Activated CD4-positive, alpha-beta T cell treated with anti-CD3 and anti-CD28 coated beads, Interleukin-2, amount 50 U/mL, for 48 hours (primary cell): ENCODE measurements around the gene MAGI1.
"Not testable (repeated sequence)": the region's sequence is repeated elsewhere in the genome, so short reads cannot be mapped to it uniquely, and the experiment has no call there.

Experiments
- DNase-seq, 2 experiments: peaks; one replicate each; pipeline ENCODE4 v3.0.0-alpha.2; 2020

The MAGI1 gene

DNA sequence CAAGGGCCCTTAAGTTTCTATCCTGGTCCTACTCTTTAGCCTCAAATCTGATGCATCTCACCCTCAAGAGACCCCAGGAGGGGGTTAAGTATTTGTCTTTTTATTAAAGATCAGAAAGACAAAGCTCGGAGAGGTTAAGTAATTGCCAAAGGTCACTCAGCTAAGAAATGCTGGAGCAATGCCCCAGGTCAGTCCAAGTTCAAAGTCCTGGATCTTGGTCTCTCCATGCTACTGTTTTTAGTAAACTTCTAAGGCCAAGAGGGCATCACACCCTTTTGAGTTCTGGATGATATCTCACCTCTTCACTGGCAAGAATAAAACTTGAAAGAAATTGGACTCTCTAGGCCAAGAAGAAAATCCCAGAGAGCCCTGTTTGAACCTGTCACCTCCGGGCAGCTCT, 488.6 kb downstream of the MAGI1 start:
- no peak for DNase-seq

DNA sequence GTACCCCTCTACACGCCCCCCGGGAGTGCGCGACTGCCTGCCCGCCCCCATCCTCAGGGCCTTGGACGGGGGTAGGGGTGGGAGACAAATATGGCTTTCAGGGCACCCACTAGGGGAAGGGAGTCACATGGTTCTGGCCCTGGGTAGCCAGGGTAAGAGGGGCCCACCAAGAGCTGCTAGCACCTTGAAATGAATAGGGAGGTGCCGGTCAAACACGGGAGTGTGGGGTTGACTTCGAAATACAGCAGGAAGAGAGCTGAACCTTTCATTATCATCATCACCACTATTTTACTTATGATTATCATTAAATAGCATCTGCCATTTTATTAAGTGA, 489.1 kb downstream of the MAGI1 start:
- no peak for DNase-seq

DNA sequence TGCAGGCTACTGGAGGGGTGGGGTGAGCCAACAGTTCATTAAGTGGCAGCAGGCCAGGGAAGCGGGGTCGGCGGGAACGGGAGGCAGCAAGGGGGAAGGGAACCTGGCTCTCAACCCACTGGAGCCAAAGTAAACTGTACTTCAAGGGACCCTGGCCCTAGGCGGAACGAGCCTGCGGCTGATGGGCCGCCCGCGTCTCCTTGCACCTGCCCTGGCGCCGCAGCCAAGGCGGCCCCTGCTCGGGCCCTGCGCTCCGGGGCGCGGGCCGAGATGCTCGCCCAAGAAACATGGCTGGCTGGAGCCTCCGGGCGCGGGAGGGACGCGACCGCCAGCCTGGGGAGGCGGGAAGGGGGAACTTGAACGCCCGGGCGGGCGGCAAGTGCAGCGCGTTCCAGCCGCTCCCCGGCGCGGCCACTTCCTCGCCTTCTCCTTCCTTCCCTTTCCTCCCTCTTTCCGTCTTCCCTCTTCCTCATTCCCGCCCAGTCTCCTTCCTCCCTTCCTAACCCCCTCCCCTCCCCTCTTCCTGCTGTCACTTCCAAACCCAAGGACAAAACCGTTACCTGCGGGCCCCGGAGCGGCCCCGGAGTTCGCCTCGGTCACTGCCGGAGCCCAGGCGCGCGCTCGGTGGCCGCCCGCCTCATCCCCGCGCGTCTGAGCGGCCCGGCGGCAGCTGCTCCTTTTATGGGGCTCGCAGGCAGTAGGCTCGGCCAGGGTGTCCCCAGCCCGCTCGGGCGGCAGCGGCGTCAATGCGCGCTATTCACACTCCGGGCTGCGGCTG, 489.7 kb downstream of the MAGI1 start:
- DNase-seq, result no peak

DNA sequence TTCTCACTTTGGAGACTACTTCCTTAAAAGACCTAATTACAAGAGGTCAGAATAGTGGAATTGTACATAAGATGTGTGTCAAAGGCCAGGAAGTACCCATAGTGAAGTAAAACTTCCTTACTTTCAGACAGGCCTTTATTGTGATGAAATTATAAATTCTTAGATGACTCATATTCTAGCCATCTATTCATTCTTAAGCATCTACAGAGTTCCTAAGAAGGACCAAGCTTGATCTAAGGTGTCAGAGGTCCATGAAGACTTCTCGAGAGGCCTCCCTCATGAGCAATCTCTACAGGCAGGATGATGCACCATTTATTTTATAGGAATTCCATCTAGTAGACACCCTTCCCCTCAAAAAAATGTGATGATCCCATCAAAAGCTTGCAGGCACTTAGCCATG, 493.3 kb downstream of the MAGI1 start:
- no peak for DNase-seq

DNA sequence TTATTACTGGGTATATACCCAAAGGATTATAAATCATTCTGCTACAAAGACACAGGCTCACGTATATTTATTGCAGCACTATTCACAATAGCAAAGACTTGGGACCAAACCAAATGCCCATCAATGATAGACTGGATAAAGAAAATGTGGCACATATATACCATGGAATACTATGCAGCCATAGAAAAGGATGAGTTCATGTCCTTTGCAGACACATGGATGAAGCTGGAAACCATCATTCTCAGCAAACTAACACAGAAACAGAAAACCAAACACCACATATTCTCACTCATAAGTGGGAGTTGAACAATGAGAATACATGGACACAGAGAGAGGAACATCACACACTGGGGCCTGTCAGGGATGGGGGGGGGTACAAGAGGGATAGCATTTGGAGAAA, 495.3 kb downstream of the MAGI1 start:
- not testable (repeated sequence) for DNase-seq

DNA sequence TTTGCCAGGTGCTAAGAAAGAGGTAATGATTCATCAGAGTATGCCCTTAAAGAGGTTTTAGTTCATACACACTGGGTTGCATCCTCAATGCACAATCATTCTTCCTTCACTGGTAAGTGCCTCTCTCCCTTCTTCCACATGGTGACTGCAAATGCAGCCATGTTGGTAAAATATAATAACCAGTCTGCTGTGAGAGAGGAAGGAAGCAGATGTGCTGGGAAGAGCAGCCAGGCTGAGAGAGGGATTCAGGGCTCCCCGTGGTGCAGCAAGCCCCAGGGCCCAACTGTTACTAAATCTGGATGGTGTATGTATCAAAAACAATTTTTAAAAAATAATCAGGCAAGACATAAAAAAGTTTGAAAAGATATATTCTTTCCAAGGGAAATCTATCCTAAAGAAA, 498.1 kb downstream of the MAGI1 start:
- no peak for DNase-seq

DNA sequence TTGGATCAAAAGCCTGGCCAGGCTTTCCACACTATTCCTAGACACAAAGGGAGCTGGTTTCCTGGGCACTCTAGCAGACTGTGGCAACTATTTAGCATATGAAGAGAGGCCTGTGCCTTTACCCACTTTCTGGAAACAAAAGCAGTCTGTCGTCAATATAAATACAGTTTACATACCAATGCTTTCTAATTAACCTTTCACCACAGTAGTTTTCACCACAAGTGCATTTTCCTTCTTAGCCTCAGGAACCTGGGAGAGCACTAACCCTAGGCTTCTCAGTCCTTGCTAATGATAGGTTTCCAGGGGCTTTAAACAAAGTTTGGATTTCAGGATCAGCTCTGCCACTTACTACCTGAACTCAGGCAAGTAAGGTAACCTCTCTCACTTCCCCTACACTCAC, 499.1 kb downstream of the MAGI1 start:
- no peak for DNase-seq

DNA sequence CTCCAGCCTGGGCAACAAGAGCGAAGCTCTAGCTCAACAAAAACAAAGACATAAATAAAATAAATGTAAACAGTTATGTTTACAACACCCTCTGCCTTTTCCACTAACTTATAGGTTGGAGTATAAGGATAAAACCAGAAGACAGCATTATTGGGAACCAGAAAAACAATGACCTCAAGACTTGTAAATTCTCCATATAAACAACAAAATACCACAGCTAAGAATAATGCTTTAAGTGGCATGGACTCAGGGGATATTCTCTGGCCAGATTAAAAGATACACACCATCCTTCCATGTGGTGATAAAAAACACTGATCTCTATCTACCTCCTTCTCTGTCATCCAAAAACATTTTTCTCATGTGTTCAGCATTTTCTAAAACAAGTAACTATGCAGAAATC, 500.6 kb downstream of the MAGI1 start:
- DNase-seq, result no peak

DNA sequence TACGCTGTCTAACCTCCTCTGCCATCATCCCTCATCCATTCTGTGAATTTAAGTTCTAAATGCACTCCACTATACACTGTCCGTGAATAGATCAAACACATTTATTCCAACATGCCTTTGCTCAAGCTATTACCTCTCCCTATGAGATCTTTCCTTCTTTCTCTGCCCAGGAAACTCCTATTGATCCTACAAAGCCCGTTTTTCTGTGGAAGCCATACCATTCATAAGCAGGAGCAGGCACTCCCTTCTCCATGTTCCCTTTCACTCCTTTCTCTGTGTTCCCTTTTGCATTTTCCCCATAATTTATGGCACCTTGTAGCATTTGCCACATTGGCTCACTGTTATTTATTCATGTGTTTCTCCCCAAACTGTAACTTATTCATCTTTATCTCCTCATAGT, 501.6 kb downstream of the MAGI1 start:
- DNase-seq, result no peak

DNA sequence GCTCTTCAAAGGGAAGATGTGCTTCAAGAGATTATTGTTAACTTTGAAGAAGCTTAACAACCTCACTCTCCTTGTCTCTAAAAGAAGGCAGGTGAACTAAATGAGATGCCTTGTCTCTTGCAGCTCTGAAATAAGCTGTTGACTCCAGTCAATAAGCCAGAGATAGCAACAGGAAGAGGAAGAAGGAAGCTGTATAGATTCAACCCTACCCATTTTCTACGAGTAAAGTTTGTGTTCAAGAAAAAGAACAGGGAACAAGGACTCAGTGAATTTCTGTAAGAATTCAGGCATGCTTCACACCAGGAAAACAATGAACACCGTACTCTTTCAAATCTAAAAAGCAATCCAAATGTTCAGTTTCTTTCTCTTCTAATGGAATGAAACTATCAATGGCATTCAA, 503.5 kb downstream of the MAGI1 start:
- no peak for DNase-seq

DNA sequence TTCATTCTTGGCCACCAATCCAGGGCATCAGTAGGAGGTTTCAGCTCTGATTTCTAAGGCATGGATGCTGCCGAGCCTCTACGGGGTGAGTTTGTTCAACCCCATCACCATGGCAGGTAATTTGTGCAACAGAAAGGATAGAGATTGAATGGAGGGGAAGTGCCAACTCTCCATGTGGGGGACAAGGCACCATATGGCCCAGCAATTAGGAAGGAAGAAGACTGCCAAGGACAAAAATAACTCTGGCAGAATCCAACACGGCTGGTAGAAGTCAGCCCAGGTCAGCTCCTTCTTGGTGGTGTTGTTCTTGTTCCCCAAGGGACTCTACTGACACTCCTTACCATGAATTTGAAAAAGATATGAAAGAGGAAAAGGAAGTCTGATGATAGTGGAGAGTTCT, 503.9 kb downstream of the MAGI1 start:
- DNase-seq, result no peak

DNA sequence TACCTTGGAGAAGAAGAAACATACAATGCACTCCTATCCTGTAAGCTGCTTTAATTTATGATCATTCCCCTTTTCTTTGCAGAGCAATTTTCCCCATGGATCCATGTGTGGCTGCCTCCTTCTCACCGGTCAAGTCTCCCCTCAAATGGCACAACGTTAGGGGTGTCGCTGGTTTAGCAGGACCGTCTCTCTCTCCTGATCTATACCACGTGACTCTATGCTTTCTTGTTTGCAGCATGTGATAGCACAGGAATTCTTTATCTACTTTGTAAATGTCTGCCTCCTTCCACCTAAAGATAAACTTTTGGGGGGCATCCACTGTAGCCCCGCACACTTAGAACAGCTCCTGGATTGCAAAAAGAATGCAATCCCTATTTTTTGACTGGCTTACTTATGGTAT, 506.0 kb downstream of the MAGI1 start:
- no peak for DNase-seq

DNA sequence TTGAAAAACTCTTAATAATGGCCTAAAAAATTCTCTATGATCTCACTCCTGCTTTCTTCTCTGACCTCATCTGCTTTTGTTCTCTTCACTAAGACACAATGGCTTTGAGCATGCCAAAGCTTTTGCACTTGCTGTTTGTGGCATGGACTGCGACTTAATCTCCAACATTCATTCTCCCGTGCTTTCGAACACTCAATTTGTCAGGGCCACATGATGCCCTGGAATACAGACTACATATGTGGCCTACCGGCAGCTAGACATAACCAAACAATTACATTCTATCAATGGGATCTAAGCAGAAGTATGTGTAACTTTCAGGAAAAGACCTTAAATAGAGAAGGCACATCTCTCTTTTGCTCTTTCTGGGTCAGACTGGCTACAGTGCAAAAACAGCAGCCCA, 506.5 kb downstream of the MAGI1 start:
- no peak for DNase-seq

DNA sequence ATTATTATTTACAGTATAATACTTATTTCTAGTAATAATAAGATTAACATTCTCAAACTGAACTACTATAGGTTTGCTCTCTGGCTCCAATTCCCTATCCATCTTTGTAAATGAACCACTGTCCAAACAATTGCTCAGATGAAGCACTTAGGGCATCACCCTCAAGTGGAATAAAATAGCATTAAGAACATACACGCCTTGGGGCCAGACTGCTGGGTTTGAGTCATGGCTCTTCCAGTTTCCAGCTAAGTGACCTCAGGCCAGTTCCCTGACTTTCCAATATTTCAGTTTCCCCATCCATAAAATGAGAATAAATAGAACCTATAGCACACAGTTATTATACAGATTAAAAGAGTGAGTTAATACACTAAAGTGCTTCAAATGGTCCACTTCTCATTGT, 507.2 kb downstream of the MAGI1 start:
- DNase-seq, result no peak

DNA sequence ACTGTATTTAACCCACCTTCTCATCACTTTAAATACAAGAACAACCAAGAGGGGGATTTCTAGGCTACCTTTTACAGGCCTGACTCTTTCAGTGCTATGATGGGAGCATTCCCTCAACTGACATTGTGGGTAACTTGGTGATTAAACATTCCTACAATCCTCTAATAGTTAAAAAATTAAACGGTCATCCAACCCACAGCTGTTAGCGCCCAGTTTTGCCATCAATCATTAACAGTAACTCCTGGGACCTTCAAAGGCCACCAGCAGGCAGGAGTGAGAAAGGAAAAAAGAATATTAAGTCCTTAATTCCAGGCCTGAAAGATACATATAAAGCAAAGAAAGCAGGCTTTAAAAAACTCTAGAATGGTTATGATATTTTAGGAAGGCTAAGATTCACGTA, 512.1 kb downstream of the MAGI1 start:
- DNase-seq, result no peak

DNA sequence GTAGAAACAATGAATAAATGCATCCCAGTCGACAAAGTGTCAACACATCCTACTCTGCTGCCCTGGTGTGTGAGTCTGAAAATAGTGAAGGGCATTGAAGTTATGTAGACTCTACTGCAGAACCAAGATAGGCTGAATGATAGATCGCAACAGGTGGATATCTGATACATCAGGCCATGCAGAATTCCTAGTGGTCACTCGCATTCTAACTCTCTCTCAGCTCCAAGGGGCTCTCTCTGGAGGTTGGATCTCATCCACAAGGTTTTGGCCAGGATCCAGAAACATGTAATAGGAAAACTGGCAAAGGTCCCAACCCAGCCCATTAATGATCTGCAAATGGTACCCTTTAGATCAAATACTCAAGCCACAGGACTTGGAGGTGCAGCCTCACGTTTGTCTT, 514.1 kb downstream of the MAGI1 start:
- DNase-seq, result no peak

DNA sequence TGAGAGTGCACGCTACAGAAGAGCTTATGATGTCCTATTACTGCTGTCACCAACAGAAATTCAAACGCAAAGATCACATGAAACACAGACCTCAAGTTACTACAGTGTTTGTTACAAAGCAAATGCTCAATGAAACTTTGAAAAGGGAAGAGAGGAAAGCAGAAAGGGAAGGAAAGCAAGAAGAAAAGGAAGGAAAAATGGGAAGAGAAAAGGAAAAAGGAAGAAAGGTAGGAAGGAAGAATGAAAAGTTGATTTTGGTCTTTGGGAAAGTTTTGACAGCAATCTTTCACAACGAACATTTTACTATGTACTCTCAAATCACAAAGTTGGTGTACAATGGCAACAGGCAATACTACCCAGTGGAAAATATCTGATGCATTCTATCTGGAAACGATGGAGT, 514.8 kb downstream of the MAGI1 start:
- no peak for DNase-seq

DNA sequence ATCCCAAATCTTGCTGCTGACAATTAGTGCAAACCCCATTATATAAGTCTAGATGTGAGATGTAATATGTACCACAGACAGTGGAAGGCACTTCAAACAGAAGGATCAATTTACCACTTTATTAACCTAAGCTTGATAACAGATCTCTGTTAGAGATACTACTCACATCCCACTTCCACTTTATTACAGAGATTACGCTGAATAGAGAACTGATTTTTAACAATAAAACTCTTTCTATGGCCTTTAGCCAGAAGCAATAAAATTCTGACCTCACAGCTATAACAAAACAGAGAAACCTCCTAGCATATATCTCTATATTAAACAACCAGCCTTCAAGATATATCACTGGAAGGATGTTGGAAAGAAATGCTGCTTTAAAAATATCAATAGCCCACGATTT, 517.7 kb downstream of the MAGI1 start:
- no peak for DNase-seq

DNA sequence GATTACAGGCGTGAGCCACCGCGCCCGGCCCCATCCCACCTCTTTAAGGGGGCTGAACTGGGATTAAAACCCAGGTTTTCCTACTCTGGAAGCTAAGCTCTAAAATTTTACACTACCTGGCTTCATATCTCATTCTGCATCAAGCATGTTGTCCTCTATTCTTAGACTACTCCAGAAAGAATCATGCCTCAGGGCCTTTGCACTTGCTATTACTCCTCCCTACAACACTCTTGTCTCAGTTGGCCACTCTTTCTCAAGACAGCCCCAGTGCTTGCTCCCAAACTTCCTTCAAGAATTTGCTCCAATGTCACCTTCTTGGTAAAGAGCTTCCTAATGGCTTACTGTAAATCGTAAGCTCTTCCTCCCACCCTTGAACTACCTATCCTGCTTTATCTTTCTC, 521.7 kb downstream of the MAGI1 start:
- no peak for DNase-seq

DNA sequence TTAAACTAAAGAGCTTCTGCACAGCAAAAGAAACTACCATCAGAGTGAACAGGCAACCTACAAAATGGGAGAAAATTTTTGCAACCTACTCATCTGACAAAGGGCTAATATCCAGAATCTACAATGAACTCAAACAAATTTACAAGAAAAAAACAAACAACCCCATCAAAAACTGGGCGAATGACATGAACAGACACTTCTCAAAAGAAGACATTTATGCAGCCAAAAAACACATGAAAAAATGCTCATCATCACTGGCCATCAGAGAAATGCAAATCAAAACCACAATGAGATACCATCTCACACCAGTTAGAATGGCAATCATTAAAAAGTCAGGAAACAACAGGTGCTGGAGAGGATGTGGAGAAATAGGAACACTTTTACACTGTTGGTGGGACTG, 524.4 kb downstream of the MAGI1 start:
- DNase-seq, result not testable (repeated sequence)

DNA sequence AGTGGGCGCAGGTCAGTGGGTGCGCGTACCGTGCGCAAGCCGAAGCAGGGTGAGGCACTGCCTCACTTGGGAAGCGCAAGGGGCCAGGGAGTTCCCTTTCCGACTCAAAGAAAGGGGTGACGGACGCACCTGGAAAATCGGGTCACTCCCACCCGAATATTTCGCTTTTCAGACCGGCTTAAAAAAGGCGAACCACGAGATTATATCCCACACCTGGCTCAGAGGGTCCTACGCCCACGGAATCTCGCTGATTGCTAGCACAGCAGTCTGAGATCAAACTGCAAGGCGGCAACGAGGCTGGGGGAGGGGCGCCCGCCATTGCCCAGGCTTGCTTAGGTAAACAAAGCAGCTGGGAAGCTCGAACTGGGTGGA, 529.3 kb downstream of the MAGI1 start:
- DNase-seq, result not testable (repeated sequence)

DNA sequence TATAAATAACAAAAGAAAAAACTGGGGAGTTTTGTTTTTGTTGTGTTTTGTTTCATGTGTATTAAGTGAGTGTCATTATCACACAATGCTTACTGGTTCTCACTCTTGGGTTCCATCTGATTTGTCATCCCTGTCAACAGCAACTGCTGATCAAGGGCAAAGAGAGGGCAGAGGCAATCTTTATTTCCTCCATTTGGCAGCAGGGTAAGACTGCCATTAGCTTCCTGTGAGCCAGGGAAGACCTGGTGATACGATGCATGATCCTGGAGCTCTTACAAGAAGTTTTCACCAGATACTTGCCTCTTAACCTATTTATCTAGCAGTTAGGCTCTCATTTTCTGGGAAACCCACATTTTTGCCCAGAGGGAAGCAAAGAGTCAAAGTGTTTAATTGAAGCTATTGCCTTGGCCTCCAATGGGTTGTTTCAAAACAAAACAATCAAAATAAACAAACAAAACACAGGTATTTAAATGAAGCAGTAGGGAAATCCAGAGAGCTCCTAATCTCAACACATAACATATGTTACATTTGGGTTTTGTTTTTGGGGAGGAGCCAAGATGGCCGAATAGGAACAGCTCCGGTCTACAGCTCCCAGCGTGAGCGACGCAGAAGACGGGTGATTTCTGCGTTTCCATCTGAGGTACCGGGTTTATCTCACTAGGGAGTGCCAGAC, 529.8 kb downstream of the MAGI1 start:
- DNase-seq, result no peak

DNA sequence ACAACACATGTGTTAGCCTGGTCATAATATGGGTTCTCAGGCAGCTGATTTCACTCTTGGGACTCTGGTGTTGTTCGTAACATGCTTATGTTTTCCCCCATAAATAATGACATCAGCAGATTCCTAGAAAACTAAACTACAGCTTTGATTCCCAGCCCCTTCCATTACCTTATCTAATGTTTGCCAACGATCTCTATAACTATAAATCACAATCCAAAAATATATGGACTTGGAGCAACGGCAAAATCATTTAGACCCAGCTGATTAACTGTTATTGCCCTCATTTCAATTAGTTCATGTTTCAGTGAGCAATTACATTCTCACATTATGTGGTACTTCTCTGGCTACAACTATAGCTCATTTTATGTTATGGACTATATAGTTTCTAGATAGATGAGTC, 531.3 kb downstream of the MAGI1 start:
- DNase-seq, result no peak

DNA sequence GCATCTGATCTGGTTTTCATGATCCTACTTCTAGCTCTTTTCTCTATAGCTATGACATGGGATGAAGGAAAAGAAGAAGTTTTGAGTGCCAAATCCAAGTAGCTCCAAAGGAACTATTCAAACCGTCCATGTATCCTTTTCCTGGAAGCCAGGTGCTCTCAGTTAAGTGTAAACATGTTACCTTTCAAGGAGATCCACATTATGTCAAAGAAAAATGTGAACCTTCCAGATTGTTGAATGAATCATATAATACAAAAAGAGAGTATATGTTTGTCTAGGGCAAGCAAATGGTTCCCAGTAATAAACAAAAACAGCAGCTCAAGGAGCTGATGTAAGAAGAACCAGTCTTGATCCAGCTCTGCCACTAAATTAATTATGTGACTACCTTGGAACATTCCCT, 534.9 kb downstream of the MAGI1 start:
- DNase-seq, result no peak

DNA sequence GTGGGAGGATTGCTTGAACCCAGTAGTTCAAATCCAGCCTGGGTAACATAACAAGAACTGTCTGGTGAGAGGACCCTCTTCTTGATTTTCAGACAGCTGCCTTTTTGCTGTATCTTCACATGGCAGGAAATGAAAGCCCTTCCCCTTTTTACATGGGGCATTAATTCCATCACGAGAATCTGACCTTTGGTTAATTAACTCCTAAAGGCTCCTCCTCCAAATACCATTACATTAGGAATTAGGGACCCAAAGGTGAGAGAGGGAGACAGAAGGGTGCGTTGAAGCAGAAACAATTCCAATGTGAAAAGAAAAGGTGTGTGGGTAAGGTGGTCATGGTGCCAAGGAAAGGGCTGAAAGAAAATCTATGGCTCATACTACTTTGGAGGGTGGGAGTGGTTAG, 536.2 kb downstream of the MAGI1 start:
- DNase-seq, result no peak
